OCI-LY3 (cell line): Measurements from ENCODE around the gene NRN1L.

Source experiments
- H2AFZ ChIP-seq: fragments of 200-600, 300-600 bp; shearing (Covaris generic); 2 replicates; pipeline ENCODE4 v1.6.0; 2014; ENCODE audit warnings: antibody characterized with exemption, low read depth, low read length
- H3K27ac ChIP-seq: fragments of 200-600, 300-600 bp; sonication (generic); 2 replicates; pipeline ENCODE4 v1.5.1; 2014; ENCODE audit warnings: mild to moderate bottlenecking, low read length, moderate library complexity, mixed read lengths
- H3K27me3 ChIP-seq: fragments of 200-600, 300-600 bp; sonication (generic); 2 replicates; pipeline ENCODE4 v1.6.1; 2014; ENCODE audit warnings: low read depth, low read length, mixed read lengths
- H3K36me3 ChIP-seq: fragments of 200-600, 300-600 bp; sonication (generic); replicated peaks from 2 replicates; pipeline ENCODE3; 2014; ENCODE audit warnings: low read depth, low read length, mixed read lengths
- H3K4me1 ChIP-seq: fragments of 300-600, 200-600 bp; sonication (generic); 2 replicates; pipeline ENCODE4 v1.6.1; 2014; ENCODE audit warnings: low read length, mixed read lengths
- H3K4me2 ChIP-seq: fragments of 200-600, 300-600 bp; sonication (generic); 2 replicates; pipeline ENCODE4 v1.6.1; 2014; ENCODE audit warnings: low read length, mixed read lengths
- H3K4me3 ChIP-seq: fragments of 300-600, 200-600 bp; sonication (generic); 2 replicates; pipeline ENCODE4 v1.5.1; 2014; ENCODE audit warnings: antibody characterized with exemption, mild to moderate bottlenecking, low read length, moderate library complexity
- H3K79me2 ChIP-seq: fragments of 300-600, 200-600 bp; shearing (Covaris generic); 2 replicates; pipeline ENCODE4 v1.6.1; 2014; ENCODE audit warnings: mild to moderate bottlenecking, low read length, mixed read lengths
- H3K9ac ChIP-seq: fragments of 300-600, 200-600 bp; shearing (Covaris generic); 2 replicates; pipeline ENCODE4 v1.6.0; 2014; ENCODE audit warnings: mild to moderate bottlenecking, low read length, moderate library complexity
- H3K9me3 ChIP-seq: fragments of 200-600, 300-600 bp; shearing (Covaris generic); 2 replicates; pipeline ENCODE4 v1.6.1; 2014; ENCODE audit warnings: low read length, mixed read lengths; ENCODE audit not compliant: insufficient read depth
- H4K20me1 ChIP-seq: fragments of 200-600, 300-600 bp; sonication (generic); 2 replicates; pipeline ENCODE4 v1.6.1; 2016; ENCODE audit warnings: low read length, mixed read lengths; ENCODE audit not compliant: insufficient read depth
- EZH2phosphoT487 ChIP-seq: fragments of 200-600 bp; shearing (Covaris generic); IDR thresholded peaks from 2 replicates; pipeline ENCODE4 v1.6.1; 2018; ENCODE audit warnings: antibody characterized with exemption, mixed run types, low read depth
- TF ChIP-seq, protein P1 (sequence below): fragments of 200-600, 300-600 bp; sonication (generic); IDR thresholded peaks from 2 replicates; pipeline ENCODE4 v1.5.1; 2014; ENCODE audit warnings: antibody characterized with exemption, low read length, low read depth

NRN1L gene

DNA sequence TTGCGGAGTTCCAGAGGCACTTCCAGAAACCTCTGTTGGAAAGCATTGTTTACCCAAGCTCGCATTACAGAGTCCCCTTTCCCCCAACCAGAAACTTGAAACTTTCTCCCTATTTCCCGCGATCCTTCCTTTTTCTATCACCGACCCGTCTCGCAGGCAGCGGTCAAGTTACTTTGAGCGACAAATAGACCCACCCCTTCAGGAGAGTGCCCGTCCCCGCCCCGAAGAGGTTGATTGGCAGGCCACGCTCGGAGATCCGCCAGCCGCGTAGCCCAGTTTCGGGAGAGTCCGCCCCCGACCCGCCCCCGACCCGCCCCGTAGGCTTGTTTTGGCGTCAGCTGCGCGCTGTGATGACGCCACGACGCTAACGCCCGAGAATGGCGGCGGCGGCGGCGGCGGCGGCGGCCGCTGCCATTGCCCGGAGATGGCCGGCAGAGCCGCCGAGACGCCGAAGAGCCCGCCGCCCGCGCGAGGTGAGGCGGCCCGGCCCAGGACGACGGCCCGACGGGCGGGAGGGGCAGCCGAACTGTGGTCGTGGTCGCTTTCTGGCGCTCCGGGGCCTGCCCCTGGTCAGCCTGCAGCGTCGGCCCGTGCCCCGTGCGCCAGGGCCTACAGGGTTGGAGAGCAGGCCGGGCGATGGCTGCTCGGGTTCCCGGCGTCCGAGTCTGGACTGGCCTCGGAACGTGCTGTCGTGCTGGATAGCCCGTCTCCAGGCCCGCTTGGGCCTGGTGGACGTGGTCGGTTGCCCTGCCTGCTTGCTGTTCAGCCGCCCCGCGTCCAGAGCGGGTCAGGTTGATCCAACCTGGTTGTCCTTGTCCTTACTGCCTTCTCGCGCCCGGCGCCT is 8.4 kb downstream of the NRN1L start, which contains the start of gene PSKH1:
PSKH1 (plus strand) TSS at position 356 of the 844 bp plus-strand sequence. CDS start 15,496 bp downstream, outside the sequence.
- peak within 1 kb of the TSS; percentile 93 for H3K9ac ChIP-seq
- H3K79me2 ChIP-seq, result peaks cover 44% of the 10 kb centered on the region
- H2AFZ ChIP-seq, result peak within 1 kb of the TSS; percentile 40; the same call in 1 of the 2 replicates
- H3K4me3 ChIP-seq, result peak within 1 kb of the TSS; percentile 92
- H3K27me3 ChIP-seq, result no peaks in the 10 kb centered on the region
- peak within 1 kb of the TSS; percentile 17; the same call in 1 of the 2 replicates for H3K27ac ChIP-seq
- no peaks in the 10 kb centered on the region for H3K9me3 ChIP-seq
- peaks cover 14% of the 10 kb centered on the region for H3K4me1 ChIP-seq
- H3K4me2 ChIP-seq, result peak within 1 kb of the TSS; percentile 96
- H4K20me1 ChIP-seq, result no peaks in the 10 kb centered on the region
- TF ChIP-seq, protein P1, sequence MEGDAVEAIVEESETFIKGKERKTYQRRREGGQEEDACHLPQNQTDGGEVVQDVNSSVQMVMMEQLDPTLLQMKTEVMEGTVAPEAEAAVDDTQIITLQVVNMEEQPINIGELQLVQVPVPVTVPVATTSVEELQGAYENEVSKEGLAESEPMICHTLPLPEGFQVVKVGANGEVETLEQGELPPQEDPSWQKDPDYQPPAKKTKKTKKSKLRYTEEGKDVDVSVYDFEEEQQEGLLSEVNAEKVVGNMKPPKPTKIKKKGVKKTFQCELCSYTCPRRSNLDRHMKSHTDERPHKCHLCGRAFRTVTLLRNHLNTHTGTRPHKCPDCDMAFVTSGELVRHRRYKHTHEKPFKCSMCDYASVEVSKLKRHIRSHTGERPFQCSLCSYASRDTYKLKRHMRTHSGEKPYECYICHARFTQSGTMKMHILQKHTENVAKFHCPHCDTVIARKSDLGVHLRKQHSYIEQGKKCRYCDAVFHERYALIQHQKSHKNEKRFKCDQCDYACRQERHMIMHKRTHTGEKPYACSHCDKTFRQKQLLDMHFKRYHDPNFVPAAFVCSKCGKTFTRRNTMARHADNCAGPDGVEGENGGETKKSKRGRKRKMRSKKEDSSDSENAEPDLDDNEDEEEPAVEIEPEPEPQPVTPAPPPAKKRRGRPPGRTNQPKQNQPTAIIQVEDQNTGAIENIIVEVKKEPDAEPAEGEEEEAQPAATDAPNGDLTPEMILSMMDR, result no peak
- TF ChIP-seq EZH2phosphoT487, result no peak
- H3K36me3 ChIP-seq, result no peaks in the 10 kb centered on the region

GRCh38 chr16:67893743-67894399 is 9.2 kb downstream of the NRN1L start:
- Histone ChIP-seq H3K36me3 (no peaks in the 10 kb centered on the region), H3K79me2 (peaks cover 46% of the 10 kb centered on the region), H3K27me3 (no peaks in the 10 kb centered on the region), H3K4me1 (peaks cover 14% of the 10 kb centered on the region), H3K4me3 (peak overlapping the region; percentile 92), H3K4me2 (peak overlapping the region; percentile 96), H3K9me3 (no peaks in the 10 kb centered on the region), H3K9ac (peak overlapping the region; percentile 93), H2AFZ (no peak overlapping the region; the same call in 1 of the 2 replicates), H4K20me1 (no peaks in the 10 kb centered on the region), H3K27ac (0 out of 2 replicates have a peak overlapping the region, but pooled peaks have one; percentile 17)
- TF ChIP-seq, protein P1, result no peak
- TF ChIP-seq EZH2phosphoT487, result no peak

DNA sequence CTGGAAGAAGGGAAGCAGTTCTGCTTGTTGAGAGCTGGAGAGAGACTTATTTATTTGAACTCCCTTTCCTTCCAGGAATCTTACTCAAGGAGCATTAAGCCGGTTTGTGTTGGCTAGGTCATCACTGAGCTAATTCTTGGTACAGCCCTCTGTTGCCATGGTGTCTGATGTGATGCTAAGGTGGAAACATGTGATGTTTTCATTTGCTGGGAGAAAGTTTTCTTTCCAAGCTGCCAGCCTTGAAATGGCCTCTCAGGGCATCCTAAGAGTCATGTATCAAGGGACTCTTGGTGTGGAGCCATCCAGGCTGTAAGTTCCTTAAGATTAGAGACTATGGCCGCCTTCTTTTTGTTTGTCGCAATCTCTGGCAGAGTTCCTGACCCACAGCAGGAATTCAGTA is 12.5 kb downstream of the NRN1L start:
- H3K9me3 ChIP-seq, result no peaks in the 10 kb centered on the region
- H2AFZ ChIP-seq, result no peak overlapping the region
- H3K9ac ChIP-seq, result no peak overlapping the region
- H3K4me2 ChIP-seq, result no peak overlapping the region
- no peak overlapping the region for H3K4me3 ChIP-seq
- 0 out of 2 replicates have a peak, but pooled peaks cover 3% of the 10 kb centered on the region for H4K20me1 ChIP-seq
- peaks cover 13% of the 10 kb centered on the region for H3K4me1 ChIP-seq
- TF ChIP-seq, protein P1, result no peak
- TF ChIP-seq EZH2phosphoT487, result no peak
- no peaks in the 10 kb centered on the region for H3K36me3 ChIP-seq
- no peak overlapping the region for H3K27ac ChIP-seq
- peaks cover 65% of the 10 kb centered on the region for H3K79me2 ChIP-seq
- H3K27me3 ChIP-seq, result no peaks in the 10 kb centered on the region

DNA sequence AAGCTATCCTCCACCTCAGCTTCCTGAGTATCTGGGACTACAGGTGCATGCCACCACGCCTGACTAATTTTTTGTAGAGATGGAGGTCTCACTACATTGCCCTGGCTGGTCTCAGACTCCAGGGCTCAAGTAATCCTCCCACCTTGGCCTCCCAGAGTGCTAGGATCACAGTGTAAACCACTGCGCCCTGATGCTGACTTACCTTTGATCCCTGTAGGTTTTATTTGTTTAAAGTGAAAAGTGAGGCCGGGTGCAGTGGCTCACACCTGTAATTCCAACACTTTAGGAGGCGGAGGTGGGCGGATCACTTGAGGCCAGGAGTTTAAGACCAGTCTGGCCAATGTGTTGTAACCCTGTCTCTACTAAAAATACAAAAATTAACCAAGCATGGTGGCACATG is 17.0 kb downstream of the NRN1L start:
- Histone ChIP-seq H3K4me2 (no peak overlapping the region), H3K4me3 (no peak overlapping the region), H3K36me3 (no peaks in the 10 kb centered on the region), H3K27me3 (no peaks in the 10 kb centered on the region), H3K9me3 (no peaks in the 10 kb centered on the region), H3K27ac (no peak overlapping the region), H4K20me1 (0 out of 2 replicates have a peak, but pooled peaks cover 3% of the 10 kb centered on the region), H3K79me2 (peaks cover 32% of the 10 kb centered on the region), H3K4me1 (no peaks in the 10 kb centered on the region), H2AFZ (no peak overlapping the region), H3K9ac (no peak overlapping the region)
- no peak for TF ChIP-seq EZH2phosphoT487
- TF ChIP-seq, protein P1, result no peak
